Stimulated activated CD4-positive, alpha-beta T cell treated with anti-CD3 and anti-CD28 coated beads, Interleukin-2, amount 100 ng/mL, for 4 hours (primary cell): ENCODE results near the gene PEAR1.

Experiments used
- DNase-seq: peaks from one replicate; pipeline ENCODE4 v3.0.0-alpha.2; 2020; ENCODE audit warnings: low read depth

Gene PEAR1

GRCh38 chr1:156884560-156885184, 8.8 kb upstream of the PEAR1 start:
- no peak for DNase-seq

GRCh38 chr1:156885314-156885713, 8.2 kb upstream of the PEAR1 start:
- DNase-seq: no peak

- no peak for DNase-seq
These were observed 7.6 kb upstream of the PEAR1 start for GRCh38 chr1:156885880-156886355.

- DNase-seq: no peak
These were observed 6.8 kb upstream of the PEAR1 start for GRCh38 chr1:156886583-156887281.

- DNase-seq: no peak
These were observed 6.2 kb upstream of the PEAR1 start for GRCh38 chr1:156887317-156887716.

GRCh38 chr1:156887734-156888133, 5.8 kb upstream of the PEAR1 start:
- DNase-seq: no peak

GRCh38 chr1:156889802-156890580, 3.5 kb upstream of the PEAR1 start:
- peak; percentile 17 for DNase-seq

GRCh38 chr1:156892190-156893047, 1.1 kb upstream of the PEAR1 start:
- DNase-seq: peak; percentile 84

GRCh38 chr1:156894001-156894400, 483 bp downstream of the PEAR1 start:
- DNase-seq: no peak

GRCh38 chr1:156894711-156895454, 1.4 kb downstream of the PEAR1 start:
- no peak for DNase-seq

- no peak for DNase-seq
These were observed 1.9 kb downstream of the PEAR1 start for GRCh38 chr1:156895455-156895812.

- DNase-seq: no peak
These were observed 2.4 kb downstream of the PEAR1 start for GRCh38 chr1:156895927-156896326.

- DNase-seq: no peak
These were observed 3.0 kb downstream of the PEAR1 start for GRCh38 chr1:156896490-156897033.

- DNase-seq: no peak
These were observed 3.7 kb downstream of the PEAR1 start for GRCh38 chr1:156897078-156897825.

GRCh38 chr1:156898161-156898566, 4.6 kb downstream of the PEAR1 start:
- DNase-seq: no peak

- DNase-seq: no peak
These were observed 5.6 kb downstream of the PEAR1 start for GRCh38 chr1:156898971-156899664.

GRCh38 chr1:156899956-156900718, 6.6 kb downstream of the PEAR1 start:
- no peak for DNase-seq

GRCh38 chr1:156900896-156901589, 7.5 kb downstream of the PEAR1 start:
- DNase-seq: no peak
